Stimulated activated CD4-positive, alpha-beta T cell treated with anti-CD3 and anti-CD28 coated beads, Interleukin-12 subunit alpha, Interleukin-12 subunit beta, amount 100 ng/mL, for 48 hours (primary cell): ENCODE measurements around the gene TPM1.

Source experiments
- DNase-seq, 3 donors: peaks; one replicate each; pipeline ENCODE4 v3.0.0-alpha.2; 2020; ENCODE audit warnings: low read depth in 2 of 3, low spot score in 1 of 3

Gene TPM1

GRCh38 chr15:63015618-63016017 lies 26.9 kb upstream of the TPM1 start:
- DNase-seq, result no peak

- no peak for DNase-seq
These were observed 26.3 kb upstream of the TPM1 start for GRCh38 chr15:63016234-63016633.

GRCh38 chr15:63018639-63019038 lies 23.9 kb upstream of the TPM1 start:
- no peak for DNase-seq

GRCh38 chr15:63019511-63020109 lies 22.9 kb upstream of the TPM1 start:
- no peak for DNase-seq

- DNase-seq, result no peak
These were observed 22.4 kb upstream of the TPM1 start for GRCh38 chr15:63020128-63020527.

GRCh38 chr15:63020759-63021430 lies 21.7 kb upstream of the TPM1 start:
- DNase-seq, result no peak

- no peak for DNase-seq
These were observed 20.4 kb upstream of the TPM1 start for GRCh38 chr15:63022181-63022580.

GRCh38 chr15:63022663-63023062 lies 19.9 kb upstream of the TPM1 start:
- no peak for DNase-seq

GRCh38 chr15:63023351-63023945 lies 19.1 kb upstream of the TPM1 start:
- DNase-seq, result no peak

GRCh38 chr15:63025460-63025859 lies 17.1 kb upstream of the TPM1 start:
- no peak for DNase-seq

GRCh38 chr15:63027646-63028045 lies 14.9 kb upstream of the TPM1 start:
- DNase-seq, result no peak

GRCh38 chr15:63028442-63029110 lies 14.0 kb upstream of the TPM1 start:
- no peak for DNase-seq

GRCh38 chr15:63029676-63030075 lies 12.9 kb upstream of the TPM1 start:
- no peak for DNase-seq

GRCh38 chr15:63030101-63030551 lies 12.4 kb upstream of the TPM1 start:
- no peak for DNase-seq

GRCh38 chr15:63034578-63034977 lies 8.0 kb upstream of the TPM1 start:
- no peak for DNase-seq

- no peak for DNase-seq
These were observed 7.3 kb upstream of the TPM1 start for GRCh38 chr15:63035253-63035652.

- DNase-seq, result no peak
These were observed 6.6 kb upstream of the TPM1 start for GRCh38 chr15:63035977-63036376.

- DNase-seq, result no peak
These were observed 4.4 kb upstream of the TPM1 start for GRCh38 chr15:63037976-63038720.

GRCh38 chr15:63038926-63039673 lies 3.4 kb upstream of the TPM1 start:
- DNase-seq, result no peak

- DNase-seq, result no peak
These were observed 2.7 kb upstream of the TPM1 start for GRCh38 chr15:63039811-63040210.

GRCh38 chr15:63040509-63040908 lies 2.0 kb upstream of the TPM1 start:
- no peak for DNase-seq
